Endothelial cell (in vitro differentiated cells): ENCODE results near the gene CNN2. TPM values are rescaled to one million over a fixed set of nuclear protein-coding genes. Genes with fewer than 3 reads are reported as not detected.

ENCODE experiments used
- DNase-seq: peaks from one replicate; pipeline ENCODE4 v3.0.0; 2021; ENCODE audit warnings: low spot score
- H3K27ac Mint-ChIP-seq: one replicate; pipeline ENCODE4 v1.8.0; 2021; ENCODE audit warnings: mixed read lengths, inconsistent platforms; ENCODE audit not compliant: unreplicated experiment
- H3K27me3 Mint-ChIP-seq: one replicate; pipeline ENCODE4 v1.8.0; 2021; ENCODE audit warnings: mild to moderate bottlenecking, moderate library complexity, mixed read lengths, inconsistent platforms; ENCODE audit not compliant: unreplicated experiment
- H3K36me3 Mint-ChIP-seq: one replicate; pipeline ENCODE4 v1.8.0; 2021; ENCODE audit warnings: mild to moderate bottlenecking, low read depth, mixed read lengths, inconsistent platforms; ENCODE audit not compliant: unreplicated experiment
- H3K4me1 Mint-ChIP-seq: one replicate; pipeline ENCODE4 v1.8.0; 2021; ENCODE audit warnings: mild to moderate bottlenecking, mixed read lengths, inconsistent platforms; ENCODE audit not compliant: unreplicated experiment
- H3K4me3 Mint-ChIP-seq: one replicate; pipeline ENCODE4 v1.8.0; 2021; ENCODE audit warnings: mild to moderate bottlenecking, mixed read lengths, inconsistent platforms; ENCODE audit not compliant: unreplicated experiment
- H3K9me3 Mint-ChIP-seq: one replicate; pipeline ENCODE4 v1.8.0; 2021; ENCODE audit warnings: mixed read lengths, inconsistent platforms; ENCODE audit not compliant: unreplicated experiment
- total RNA-seq: library from RNA; stranded (reverse); fragmentation: NEBNext Ultra II Directional; extraction: Animal tissue kit (Norgen Biotek cat#: 25700); gene quantifications from one replicate; pipeline ENCODE4 v1.2.1, GENCODE V29; 2021; ENCODE audit not compliant: unreplicated experiment
- TF ChIP-seq, protein P1 (sequence below): fragments of 200-600 bp; sonication (generic); IDR thresholded peaks from one replicate; pipeline ENCODE4 v1.5.0; 2021; ENCODE audit warnings: antibody characterized with exemption; ENCODE audit not compliant: unreplicated experiment

CNN2 gene
- total RNA-seq, 1 donor from 2014 or later = 456 TPM

DNA sequence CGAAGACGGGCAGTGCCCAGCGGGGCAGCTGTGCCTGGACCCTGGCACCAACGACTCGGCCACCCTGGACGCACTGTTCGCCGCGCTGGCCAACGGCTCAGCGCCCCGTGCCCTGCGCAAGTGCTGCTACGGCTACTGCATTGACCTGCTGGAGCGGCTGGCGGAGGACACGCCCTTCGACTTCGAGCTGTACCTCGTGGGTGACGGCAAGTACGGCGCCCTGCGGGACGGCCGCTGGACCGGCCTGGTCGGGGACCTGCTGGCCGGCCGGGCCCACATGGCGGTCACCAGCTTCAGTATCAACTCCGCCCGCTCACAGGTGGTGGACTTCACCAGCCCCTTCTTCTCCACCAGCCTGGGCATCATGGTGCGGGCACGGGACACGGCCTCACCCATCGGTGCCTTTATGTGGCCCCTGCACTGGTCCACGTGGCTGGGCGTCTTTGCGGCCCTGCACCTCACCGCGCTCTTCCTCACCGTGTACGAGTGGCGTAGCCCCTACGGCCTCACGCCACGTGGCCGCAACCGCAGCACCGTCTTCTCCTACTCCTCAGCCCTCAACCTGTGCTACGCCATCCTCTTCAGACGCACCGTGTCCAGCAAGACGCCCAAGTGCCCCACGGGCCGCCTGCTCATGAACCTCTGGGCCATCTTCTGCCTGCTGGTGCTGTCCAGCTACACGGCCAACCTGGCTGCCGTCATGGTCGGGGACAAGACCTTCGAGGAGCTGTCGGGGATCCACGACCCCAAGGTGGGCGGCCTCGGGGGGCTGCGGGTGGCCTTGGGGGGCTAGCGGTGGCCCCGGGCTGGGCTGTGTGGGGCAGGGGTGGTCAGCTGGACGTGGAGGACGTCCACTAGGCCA, 21.4 kb upstream of the CNN2 start:
- Mint-ChIP-seq H3K4me3 (peak overlapping the region; percentile 42), H3K4me1 (no peaks in the 10 kb centered on the region), H3K9me3 (no peaks in the 10 kb centered on the region), H3K36me3 (peaks cover 4% of the 10 kb centered on the region), H3K27ac (no peak overlapping the region), H3K27me3 (peaks cover 4% of the 10 kb centered on the region)
- TF ChIP-seq, protein P1, sequence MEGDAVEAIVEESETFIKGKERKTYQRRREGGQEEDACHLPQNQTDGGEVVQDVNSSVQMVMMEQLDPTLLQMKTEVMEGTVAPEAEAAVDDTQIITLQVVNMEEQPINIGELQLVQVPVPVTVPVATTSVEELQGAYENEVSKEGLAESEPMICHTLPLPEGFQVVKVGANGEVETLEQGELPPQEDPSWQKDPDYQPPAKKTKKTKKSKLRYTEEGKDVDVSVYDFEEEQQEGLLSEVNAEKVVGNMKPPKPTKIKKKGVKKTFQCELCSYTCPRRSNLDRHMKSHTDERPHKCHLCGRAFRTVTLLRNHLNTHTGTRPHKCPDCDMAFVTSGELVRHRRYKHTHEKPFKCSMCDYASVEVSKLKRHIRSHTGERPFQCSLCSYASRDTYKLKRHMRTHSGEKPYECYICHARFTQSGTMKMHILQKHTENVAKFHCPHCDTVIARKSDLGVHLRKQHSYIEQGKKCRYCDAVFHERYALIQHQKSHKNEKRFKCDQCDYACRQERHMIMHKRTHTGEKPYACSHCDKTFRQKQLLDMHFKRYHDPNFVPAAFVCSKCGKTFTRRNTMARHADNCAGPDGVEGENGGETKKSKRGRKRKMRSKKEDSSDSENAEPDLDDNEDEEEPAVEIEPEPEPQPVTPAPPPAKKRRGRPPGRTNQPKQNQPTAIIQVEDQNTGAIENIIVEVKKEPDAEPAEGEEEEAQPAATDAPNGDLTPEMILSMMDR = no peak
- DNase-seq = no peak

DNA sequence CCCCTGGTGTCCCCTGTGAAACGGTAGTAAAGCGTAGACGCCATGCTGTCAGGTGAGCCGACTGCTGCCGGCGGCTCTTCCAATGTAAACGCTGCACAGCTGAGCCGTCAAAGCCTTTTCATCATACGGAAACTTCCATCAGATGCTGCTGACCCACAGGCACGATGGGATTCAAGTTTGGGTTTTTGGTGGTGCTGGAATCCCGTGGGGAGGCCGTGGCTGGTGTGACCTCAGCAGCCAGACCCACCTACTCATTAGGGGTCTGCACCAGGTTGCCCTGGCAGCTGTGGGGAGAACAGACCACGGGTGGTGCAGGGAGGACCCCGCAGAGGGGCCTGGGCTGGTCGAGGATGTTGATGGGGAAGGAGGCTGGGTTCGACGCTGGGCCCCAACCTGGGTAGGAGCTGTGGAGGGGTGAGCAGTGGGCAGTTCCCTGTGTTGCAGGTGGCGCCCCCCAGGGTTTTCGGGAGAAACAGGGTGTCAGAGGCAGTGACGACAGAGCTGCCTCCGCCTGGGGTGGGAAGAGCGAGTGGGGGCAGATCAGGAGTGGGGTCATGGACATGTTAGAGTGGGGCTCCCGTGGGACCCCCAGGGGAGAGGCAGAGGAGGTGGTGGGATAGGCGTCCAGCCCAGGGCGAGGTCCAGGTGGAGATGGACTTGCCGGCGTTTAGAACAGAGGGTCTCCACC, 19.6 kb upstream of the CNN2 start:
- H3K9me3 Mint-ChIP-seq = no peaks in the 10 kb centered on the region
- H3K36me3 Mint-ChIP-seq = peaks cover 4% of the 10 kb centered on the region
- H3K4me1 Mint-ChIP-seq = no peaks in the 10 kb centered on the region
- no peak overlapping the region for H3K4me3 Mint-ChIP-seq
- TF ChIP-seq, protein P1 = no peak
- peaks cover 4% of the 10 kb centered on the region for H3K27me3 Mint-ChIP-seq
- H3K27ac Mint-ChIP-seq = no peak overlapping the region
- no peak for DNase-seq

DNA sequence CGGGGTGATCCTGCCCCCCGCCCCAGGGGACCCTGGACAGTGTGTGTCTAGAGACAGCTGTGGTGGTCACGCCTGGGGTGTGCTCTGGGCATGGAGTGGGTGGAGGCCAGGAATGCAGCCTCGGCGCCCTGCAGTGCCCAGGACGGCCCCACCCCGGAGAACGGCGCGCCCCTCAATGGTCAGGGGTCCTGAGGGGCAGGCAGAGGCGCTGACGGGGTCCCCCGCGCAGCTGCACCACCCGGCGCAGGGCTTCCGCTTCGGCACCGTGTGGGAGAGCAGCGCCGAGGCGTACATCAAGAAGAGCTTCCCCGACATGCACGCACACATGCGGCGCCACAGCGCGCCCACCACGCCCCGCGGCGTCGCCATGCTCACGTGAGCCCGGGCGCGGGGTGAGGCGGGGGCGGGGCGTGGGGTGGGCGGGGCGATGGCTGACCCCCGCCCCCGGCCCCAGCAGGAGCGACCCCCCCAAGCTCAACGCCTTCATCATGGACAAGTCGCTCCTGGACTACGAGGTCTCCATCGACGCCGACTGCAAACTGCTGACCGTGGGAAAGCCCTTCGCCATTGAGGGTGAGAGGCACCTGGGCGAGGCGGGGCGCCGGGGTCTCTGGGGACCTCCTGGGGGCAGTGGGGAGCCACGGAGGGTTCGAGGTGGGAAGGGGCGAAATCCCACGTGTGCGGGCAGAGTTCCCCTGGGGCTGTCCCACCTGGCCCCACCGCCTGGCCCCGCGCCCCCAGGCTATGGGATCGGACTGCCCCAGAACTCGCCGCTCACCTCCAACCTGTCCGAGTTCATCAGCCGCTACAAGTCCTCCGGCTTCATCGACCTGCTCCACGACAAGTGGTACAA, 18.8 kb upstream of the CNN2 start:
- Mint-ChIP-seq H3K9me3 (no peaks in the 10 kb centered on the region), H3K36me3 (peaks cover 2% of the 10 kb centered on the region), H3K4me1 (no peaks in the 10 kb centered on the region), H3K27ac (no peak overlapping the region), H3K4me3 (no peak overlapping the region), H3K27me3 (peaks cover 3% of the 10 kb centered on the region)
- TF ChIP-seq, protein P1 = no peak
- no peak for DNase-seq

DNA sequence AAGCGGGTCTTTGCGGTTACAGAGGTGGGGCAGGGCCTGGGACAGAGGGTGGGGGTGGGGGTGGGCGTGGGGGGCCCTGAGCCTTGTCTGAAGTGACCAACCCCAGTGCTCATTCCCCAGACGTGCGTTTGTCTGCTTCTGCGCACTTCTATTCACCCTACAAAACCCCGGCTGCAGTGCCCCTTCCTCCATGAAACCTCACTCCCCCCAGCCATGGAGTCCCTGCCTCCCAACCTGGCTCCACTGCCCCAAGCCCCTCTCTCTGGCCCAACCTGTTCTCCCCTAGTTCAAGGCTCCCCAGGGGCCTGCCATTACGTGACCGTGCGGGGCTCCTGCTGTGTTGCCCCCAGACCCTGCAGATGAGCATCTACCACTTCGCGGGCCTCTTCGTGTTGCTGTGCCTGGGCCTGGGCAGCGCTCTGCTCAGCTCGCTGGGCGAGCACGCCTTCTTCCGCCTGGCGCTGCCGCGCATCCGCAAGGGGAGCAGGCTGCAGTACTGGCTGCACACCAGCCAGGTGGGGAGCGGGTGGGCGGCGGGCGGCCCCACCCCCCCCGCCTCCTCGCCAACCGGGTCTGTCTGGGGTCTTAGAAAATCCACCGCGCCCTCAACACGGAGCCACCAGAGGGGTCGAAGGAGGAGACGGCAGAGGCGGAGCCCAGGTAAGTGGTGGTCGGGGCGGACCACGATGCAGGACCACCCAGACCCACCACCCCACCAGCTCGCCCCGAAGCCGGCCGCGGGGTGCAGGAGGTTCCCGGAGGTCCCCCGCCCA, 18.0 kb upstream of the CNN2 start:
- no peaks in the 10 kb centered on the region for H3K9me3 Mint-ChIP-seq
- no peak for DNase-seq
- TF ChIP-seq, protein P1 = no peak
- no peaks in the 10 kb centered on the region for H3K4me1 Mint-ChIP-seq
- peaks cover 3% of the 10 kb centered on the region for H3K27me3 Mint-ChIP-seq
- no peak overlapping the region for H3K4me3 Mint-ChIP-seq
- H3K36me3 Mint-ChIP-seq = no peaks in the 10 kb centered on the region
- H3K27ac Mint-ChIP-seq = no peak overlapping the region
